GM12878 (cell line): Measurements from ENCODE around the gene MAGI1. TPM values are rescaled to one million over a fixed set of nuclear protein-coding genes. Genes with fewer than 3 reads are reported as not detected.

Source experiments
- BCL11A ChIP-seq: IDR thresholded peaks from 2 replicates; pipeline ENCODE4 v1.6.1; 2011; ENCODE audit warnings: low read depth, low read length
- CREB1 ChIP-seq: IDR thresholded peaks from 2 replicates; pipeline ENCODE4 v1.6.1; 2012; ENCODE audit warnings: low read depth, mild to moderate bottlenecking, inconsistent platforms
- EGR1 ChIP-seq, 2 experiments: IDR thresholded peaks; 1 replicate in 1 of 2; 2 replicates in 1 of 2; pipeline ENCODE4 v1.6.1; 2011 to 2012; ENCODE audit warnings: low read depth in 2 of 2, low read length in 2 of 2, borderline replicate concordance in 1 of 2, mild to moderate bottlenecking in 1 of 2, moderate library complexity in 1 of 2
- HCFC1 ChIP-seq: fragments of 150-350 bp; IDR thresholded peaks from 2 replicates; pipeline ENCODE4 v1.6.1; 2014; ENCODE audit warnings: low read length
- SIX5 ChIP-seq: IDR thresholded peaks from 2 replicates; pipeline ENCODE4 v1.6.1; 2011; ENCODE audit warnings: mild to moderate bottlenecking, low read depth, low read length, moderate library complexity; ENCODE audit not compliant: severe bottlenecking
- TARDBP ChIP-seq: IDR thresholded peaks from 2 replicates; pipeline ENCODE4 v1.6.1; 2016; ENCODE audit warnings: borderline replicate concordance
- ZZZ3 ChIP-seq: IDR thresholded peaks from 2 replicates; pipeline ENCODE4 v1.6.1; 2011; ENCODE audit warnings: low read depth; ENCODE audit not compliant: control insufficient read depth, insufficient read length
- polyA plus RNA-seq, 11 experiments: library from polyadenylated mRNA; depleted of rRNA in 4 of 11; unstranded in 6 of 11; stranded (reverse) in 5 of 11; fragments of >200 nt; fragmentation: Nextera tagmentation in 4 of 11; fragmentation: Illumina TruSeq in 1 of 11; extraction: Ambion mirVana in 4 of 11; extraction: Trizol in 1 of 11; gene quantifications; 1 replicate in 1 of 11; 2 replicates in 10 of 11; pipeline versions ENCODE4 v1.2.1 to v1.2.3, GENCODE V29; 2011 to 2016; ENCODE audit warnings: inconsistent platforms in 2 of 11, missing spikeins in 2 of 11, low read depth in 1 of 11
- total RNA-seq, 4 experiments: library from RNA; depleted of rRNA in 3 of 4; stranded (reverse); fragments of >200 nt in 3 of 4; fragmentation: Illumina TruSeq in 1 of 4; extraction: Trizol in 1 of 4; gene quantifications; 2 replicates each; pipeline versions ENCODE4 v1.2.1 to v1.2.3, GENCODE V29; 2013 to 2021
- TF ChIP-seq, protein P1 (sequence below): IDR thresholded peaks from 2 replicates; pipeline ENCODE4 v1.6.1; 2012; ENCODE audit warnings: improper control_type of control experiment, low read depth, low read length; ENCODE audit not compliant: insufficient replicate concordance
- TF ChIP-seq, protein P2 (sequence below): fragments of 450-650 bp; IDR thresholded peaks from 2 replicates; pipeline ENCODE4 v1.6.1; 2016; ENCODE audit warnings: mild to moderate bottlenecking
- TF ChIP-seq, protein P3 (sequence below): IDR thresholded peaks from 2 replicates; pipeline ENCODE4 v1.6.1; 2012; ENCODE audit warnings: low read depth, low read length, improper control_type of control experiment

Gene MAGI1
- total and polyA plus RNA-seq, 10 of the 15 experiments (the other 5 are each of a cell fraction or from before 2014, with no cell fraction given): 0.02 to 3.3 (median 0.29) TPM; not detected in 1

DNA sequence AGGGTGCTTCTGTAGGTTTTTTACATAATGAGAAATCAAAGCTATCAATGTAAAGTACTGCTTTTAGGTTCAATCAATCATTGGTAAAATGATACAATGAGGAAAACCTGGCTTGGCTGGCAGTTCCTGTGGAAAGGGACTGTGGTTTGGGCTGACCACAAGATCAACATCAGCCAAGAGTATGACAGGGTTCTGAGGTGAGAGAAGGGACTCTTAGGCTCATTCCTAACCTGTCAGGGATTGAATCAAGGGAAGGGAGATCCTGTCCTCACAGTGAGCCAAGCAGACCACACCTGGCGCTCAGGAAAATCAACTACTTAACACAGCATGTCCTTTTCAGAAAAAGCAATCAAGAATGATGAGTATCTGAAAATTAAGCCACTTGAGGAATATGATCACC lies 111.1 kb downstream of the MAGI1 start (continued):
- TF ChIP-seq, protein P1, sequence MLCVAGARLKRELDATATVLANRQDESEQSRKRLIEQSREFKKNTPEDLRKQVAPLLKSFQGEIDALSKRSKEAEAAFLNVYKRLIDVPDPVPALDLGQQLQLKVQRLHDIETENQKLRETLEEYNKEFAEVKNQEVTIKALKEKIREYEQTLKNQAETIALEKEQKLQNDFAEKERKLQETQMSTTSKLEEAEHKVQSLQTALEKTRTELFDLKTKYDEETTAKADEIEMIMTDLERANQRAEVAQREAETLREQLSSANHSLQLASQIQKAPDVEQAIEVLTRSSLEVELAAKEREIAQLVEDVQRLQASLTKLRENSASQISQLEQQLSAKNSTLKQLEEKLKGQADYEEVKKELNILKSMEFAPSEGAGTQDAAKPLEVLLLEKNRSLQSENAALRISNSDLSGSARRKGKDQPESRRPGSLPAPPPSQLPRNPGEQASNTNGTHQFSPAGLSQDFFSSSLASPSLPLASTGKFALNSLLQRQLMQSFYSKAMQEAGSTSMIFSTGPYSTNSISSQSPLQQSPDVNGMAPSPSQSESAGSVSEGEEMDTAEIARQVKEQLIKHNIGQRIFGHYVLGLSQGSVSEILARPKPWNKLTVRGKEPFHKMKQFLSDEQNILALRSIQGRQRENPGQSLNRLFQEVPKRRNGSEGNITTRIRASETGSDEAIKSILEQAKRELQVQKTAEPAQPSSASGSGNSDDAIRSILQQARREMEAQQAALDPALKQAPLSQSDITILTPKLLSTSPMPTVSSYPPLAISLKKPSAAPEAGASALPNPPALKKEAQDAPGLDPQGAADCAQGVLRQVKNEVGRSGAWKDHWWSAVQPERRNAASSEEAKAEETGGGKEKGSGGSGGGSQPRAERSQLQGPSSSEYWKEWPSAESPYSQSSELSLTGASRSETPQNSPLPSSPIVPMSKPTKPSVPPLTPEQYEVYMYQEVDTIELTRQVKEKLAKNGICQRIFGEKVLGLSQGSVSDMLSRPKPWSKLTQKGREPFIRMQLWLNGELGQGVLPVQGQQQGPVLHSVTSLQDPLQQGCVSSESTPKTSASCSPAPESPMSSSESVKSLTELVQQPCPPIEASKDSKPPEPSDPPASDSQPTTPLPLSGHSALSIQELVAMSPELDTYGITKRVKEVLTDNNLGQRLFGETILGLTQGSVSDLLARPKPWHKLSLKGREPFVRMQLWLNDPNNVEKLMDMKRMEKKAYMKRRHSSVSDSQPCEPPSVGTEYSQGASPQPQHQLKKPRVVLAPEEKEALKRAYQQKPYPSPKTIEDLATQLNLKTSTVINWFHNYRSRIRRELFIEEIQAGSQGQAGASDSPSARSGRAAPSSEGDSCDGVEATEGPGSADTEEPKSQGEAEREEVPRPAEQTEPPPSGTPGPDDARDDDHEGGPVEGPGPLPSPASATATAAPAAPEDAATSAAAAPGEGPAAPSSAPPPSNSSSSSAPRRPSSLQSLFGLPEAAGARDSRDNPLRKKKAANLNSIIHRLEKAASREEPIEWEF: no peak
- TF ChIP-seq, protein P2, sequence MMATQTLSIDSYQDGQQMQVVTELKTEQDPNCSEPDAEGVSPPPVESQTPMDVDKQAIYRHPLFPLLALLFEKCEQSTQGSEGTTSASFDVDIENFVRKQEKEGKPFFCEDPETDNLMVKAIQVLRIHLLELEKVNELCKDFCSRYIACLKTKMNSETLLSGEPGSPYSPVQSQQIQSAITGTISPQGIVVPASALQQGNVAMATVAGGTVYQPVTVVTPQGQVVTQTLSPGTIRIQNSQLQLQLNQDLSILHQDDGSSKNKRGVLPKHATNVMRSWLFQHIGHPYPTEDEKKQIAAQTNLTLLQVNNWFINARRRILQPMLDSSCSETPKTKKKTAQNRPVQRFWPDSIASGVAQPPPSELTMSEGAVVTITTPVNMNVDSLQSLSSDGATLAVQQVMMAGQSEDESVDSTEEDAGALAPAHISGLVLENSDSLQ: no peak
- TF ChIP-seq EGR1 (IDR thresholded peaks at IDR 0.05; ENCODE audit: borderline replicate concordance in 1 of 2, low read depth in 2 of 2, low read length in 2 of 2) (no peak), BCL11A (no peak), CREB1 (no peak), ZZZ3 (no peak), SIX5 (no peak), HCFC1 (no peak), TARDBP (no peak)
- TF ChIP-seq, protein P3, sequence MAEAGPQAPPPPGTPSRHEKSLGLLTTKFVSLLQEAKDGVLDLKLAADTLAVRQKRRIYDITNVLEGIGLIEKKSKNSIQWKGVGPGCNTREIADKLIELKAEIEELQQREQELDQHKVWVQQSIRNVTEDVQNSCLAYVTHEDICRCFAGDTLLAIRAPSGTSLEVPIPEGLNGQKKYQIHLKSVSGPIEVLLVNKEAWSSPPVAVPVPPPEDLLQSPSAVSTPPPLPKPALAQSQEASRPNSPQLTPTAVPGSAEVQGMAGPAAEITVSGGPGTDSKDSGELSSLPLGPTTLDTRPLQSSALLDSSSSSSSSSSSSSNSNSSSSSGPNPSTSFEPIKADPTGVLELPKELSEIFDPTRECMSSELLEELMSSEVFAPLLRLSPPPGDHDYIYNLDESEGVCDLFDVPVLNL: no peak
- TF ChIP-seq, all 136 proteins: peak for 0
